ENCODE measurements around the gene CASP6. TPM values are rescaled to one million over a fixed set of nuclear protein-coding genes. Genes with fewer than 3 reads are reported as not detected.

CASP6 gene

Small RNAs within 50 kb of the gene (small RNA-seq; reads per million reads assigned to genes)
- gene HIGD1AP14: not detected
